KMS-11 (cell line): Measurements from ENCODE around the gene SH3BGRL3.

ENCODE experiments used
- H2AFZ ChIP-seq: fragments of 200-600 bp; sonication (generic); 2 replicates; pipeline ENCODE4 v1.6.1; 2016; ENCODE audit warnings: antibody characterized with exemption, mixed run types, low read depth
- H3K27ac ChIP-seq: fragments of 200-600 bp; sonication (generic); 2 replicates; pipeline ENCODE4 v1.6.1; 2016; ENCODE audit warnings: mild to moderate bottlenecking, mixed run types
- H3K27me3 ChIP-seq: fragments of 200-600 bp; sonication (generic); 2 replicates; pipeline ENCODE4 v1.6.1; 2017; ENCODE audit warnings: mild to moderate bottlenecking, low read depth, mixed run types, moderate library complexity; ENCODE audit not compliant: insufficient read depth
- H3K36me3 ChIP-seq: fragments of 200-600 bp; sonication (generic); 2 replicates; pipeline ENCODE4 v1.6.1; 2017; ENCODE audit warnings: mild to moderate bottlenecking, mixed run types; ENCODE audit not compliant: insufficient read depth
- H3K4me1 ChIP-seq: fragments of 200-600 bp; sonication (generic); 2 replicates; pipeline ENCODE4 v1.6.1; 2016; ENCODE audit warnings: mild to moderate bottlenecking, low read depth, mixed run types; ENCODE audit not compliant: poor library complexity, severe bottlenecking
- H3K4me2 ChIP-seq: fragments of 200-600 bp; sonication (generic); 2 replicates; pipeline ENCODE4 v1.7.0; 2016; ENCODE audit warnings: mild to moderate bottlenecking, mixed run types
- H3K4me3 ChIP-seq: fragments of 200-600 bp; sonication (generic); IDR thresholded peaks from 2 replicates; pipeline ENCODE4 v1.6.1; 2017; ENCODE audit warnings: low read depth, low read length, mixed read lengths; ENCODE audit not compliant: insufficient read depth
- H3K79me2 ChIP-seq: fragments of 200-600 bp; sonication (generic); 2 replicates; pipeline ENCODE4 v1.6.1; 2016; ENCODE audit warnings: low read depth, mixed run types; ENCODE audit not compliant: insufficient read depth
- H3K9ac ChIP-seq: fragments of 200-600 bp; sonication (generic); 2 replicates; pipeline ENCODE4 v1.6.1; 2016; ENCODE audit warnings: mild to moderate bottlenecking, mixed run types
- H4K20me1 ChIP-seq: fragments of 200-600 bp; sonication (generic); 2 replicates; pipeline ENCODE4 v1.6.1; 2016; ENCODE audit warnings: mild to moderate bottlenecking, mixed run types; ENCODE audit not compliant: insufficient read depth
- TF ChIP-seq, protein P1 (sequence below): fragments of 200-600 bp; sonication (generic); conservative IDR thresholded peaks from 2 replicates; pipeline ENCODE4 v1.6.1; 2017; ENCODE audit warnings: low read depth, mild to moderate bottlenecking, antibody characterized with exemption, low read length, moderate library complexity, mixed read lengths

SH3BGRL3 gene

DNA sequence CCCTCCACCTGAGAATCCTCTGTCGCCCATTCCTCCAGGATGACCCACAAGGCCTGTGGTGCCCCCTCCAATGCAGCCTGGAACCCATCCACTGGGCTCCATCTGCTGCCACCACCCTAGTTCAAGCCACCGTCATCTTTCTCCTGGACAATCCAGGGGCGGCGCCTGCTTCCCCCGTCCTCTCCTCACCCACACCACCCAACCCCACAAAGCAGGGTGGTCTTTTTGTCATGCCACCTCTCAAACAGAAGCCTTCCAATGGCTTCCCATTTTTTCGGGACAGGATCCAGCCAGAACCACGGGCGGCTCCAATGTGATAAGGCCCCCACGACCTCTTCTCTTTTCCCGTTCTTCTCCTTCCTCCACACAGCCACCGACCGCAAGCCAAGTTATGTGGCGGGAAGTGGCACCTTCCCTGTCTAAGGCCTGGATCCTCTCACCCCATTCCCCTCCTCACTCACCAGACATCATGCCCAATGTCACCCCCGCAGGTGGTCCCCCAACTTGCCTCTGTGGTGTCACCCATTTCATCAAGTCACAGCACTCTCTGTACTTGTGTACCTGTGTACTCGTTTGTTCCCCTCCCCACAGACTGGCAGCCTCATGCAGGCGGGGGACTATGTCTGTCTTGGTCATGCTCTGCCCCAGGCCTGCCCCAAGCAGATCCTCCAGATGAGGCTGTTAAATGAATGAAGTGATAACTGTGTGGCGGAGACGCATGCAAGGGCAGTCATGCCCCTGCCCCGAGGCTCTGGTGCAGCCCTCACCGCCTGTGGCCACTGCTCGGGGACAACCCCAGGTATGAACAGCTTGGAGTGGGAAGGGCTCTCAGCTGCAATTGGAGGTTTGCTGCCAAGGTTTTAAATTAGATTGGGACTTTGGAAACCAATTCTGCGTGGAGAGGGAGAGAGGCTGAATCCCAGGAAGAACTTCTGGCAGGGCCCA is 15.6 kb downstream of the SH3BGRL3 start:
- Histone ChIP-seq H2AFZ (no peak overlapping the region), H3K4me1 (no peaks in the 10 kb centered on the region), H3K36me3 (no peaks in the 10 kb centered on the region), H3K79me2 (no peaks in the 10 kb centered on the region), H4K20me1 (no peaks in the 10 kb centered on the region), H3K27me3 (no peaks in the 10 kb centered on the region), H3K9ac (no peak overlapping the region), H3K4me3 (no peak overlapping the region), H3K4me2 (no peak overlapping the region), H3K27ac (no peak overlapping the region)
- TF ChIP-seq, protein P1, sequence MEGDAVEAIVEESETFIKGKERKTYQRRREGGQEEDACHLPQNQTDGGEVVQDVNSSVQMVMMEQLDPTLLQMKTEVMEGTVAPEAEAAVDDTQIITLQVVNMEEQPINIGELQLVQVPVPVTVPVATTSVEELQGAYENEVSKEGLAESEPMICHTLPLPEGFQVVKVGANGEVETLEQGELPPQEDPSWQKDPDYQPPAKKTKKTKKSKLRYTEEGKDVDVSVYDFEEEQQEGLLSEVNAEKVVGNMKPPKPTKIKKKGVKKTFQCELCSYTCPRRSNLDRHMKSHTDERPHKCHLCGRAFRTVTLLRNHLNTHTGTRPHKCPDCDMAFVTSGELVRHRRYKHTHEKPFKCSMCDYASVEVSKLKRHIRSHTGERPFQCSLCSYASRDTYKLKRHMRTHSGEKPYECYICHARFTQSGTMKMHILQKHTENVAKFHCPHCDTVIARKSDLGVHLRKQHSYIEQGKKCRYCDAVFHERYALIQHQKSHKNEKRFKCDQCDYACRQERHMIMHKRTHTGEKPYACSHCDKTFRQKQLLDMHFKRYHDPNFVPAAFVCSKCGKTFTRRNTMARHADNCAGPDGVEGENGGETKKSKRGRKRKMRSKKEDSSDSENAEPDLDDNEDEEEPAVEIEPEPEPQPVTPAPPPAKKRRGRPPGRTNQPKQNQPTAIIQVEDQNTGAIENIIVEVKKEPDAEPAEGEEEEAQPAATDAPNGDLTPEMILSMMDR = no peak

DNA sequence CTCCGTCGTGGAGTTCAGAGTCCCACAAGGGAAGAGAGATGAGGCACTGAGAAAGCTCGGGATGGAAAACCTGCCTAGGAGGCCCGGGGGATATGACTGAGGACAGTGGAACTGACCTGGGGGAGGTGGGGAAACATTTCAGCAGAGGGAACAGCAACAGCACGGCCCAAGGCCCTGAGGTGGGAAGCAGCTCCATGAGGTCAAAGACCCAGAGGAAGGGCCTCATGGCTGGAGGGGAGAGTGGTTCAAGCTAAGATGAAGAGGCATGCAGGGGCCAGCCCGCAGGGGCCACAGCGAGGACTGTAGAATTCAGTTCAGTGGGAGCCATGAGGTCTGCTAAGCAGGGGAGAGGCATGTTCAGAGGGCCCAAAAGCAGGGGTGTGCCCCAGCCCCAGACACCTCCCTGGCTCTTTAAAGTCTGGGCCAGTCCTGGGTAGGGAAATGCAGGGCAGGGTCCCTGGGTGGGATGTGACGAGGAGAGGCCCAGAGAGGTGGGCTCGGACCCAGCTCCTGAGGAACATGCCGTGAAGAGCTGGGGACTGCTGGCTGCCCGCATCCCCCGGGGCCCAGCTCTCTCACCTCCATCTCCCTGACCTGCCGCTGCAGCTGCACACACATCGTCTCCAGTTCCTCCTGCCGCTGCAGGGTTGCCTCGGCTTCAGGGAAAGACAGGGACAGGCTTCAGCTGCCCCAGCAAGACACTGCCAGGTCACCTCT is 16.6 kb downstream of the SH3BGRL3 start:
- Histone ChIP-seq H2AFZ (no peak overlapping the region), H3K4me3 (no peak overlapping the region), H3K27me3 (no peaks in the 10 kb centered on the region), H3K4me1 (no peaks in the 10 kb centered on the region), H3K79me2 (no peaks in the 10 kb centered on the region), H3K9ac (no peak overlapping the region), H3K27ac (no peak overlapping the region), H3K4me2 (no peak overlapping the region), H4K20me1 (no peaks in the 10 kb centered on the region), H3K36me3 (no peaks in the 10 kb centered on the region)
- TF ChIP-seq, protein P1 = no peak

DNA sequence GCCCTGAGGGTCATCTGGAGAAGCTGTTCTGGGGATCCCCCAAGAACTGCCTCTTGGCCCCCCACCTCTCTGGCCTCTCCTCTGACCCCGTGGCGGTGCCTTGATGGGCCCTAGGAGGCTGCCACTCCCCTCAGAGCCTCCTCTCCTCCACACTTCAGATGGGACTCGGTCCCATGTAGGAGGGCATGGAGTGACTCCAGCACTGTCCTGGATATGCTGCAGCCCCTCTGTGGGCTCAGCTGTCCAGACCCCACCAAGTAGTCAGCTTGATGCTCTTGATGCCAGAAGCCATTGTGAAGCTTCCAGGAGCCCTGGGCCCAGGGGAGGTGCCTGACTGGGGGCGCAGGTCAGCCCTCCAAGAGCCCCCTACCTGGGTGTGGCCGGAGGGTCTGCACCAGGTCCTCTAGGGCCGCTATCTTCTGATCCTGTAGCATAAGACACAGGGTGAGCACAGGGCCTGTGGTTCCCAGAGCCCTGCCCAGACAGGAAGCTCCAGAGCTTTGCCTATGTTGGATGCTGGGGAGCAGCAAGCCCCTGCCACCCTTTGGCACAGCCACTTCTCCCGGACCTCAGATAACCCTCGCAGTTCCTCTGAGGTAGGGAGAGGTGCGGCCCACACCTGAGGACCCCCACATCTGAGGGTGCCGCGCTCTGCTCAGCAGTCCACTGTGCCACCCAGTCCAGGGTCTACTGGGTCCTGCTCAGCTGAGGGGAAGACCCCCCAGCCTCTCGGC is 17.3 kb downstream of the SH3BGRL3 start:
- Histone ChIP-seq H3K4me3 (no peak overlapping the region), H3K79me2 (no peaks in the 10 kb centered on the region), H3K4me2 (no peak overlapping the region), H2AFZ (no peak overlapping the region), H3K9ac (no peak overlapping the region), H4K20me1 (no peaks in the 10 kb centered on the region), H3K27ac (no peak overlapping the region), H3K4me1 (no peaks in the 10 kb centered on the region), H3K27me3 (no peaks in the 10 kb centered on the region), H3K36me3 (no peaks in the 10 kb centered on the region)
- TF ChIP-seq, protein P1 = no peak

DNA sequence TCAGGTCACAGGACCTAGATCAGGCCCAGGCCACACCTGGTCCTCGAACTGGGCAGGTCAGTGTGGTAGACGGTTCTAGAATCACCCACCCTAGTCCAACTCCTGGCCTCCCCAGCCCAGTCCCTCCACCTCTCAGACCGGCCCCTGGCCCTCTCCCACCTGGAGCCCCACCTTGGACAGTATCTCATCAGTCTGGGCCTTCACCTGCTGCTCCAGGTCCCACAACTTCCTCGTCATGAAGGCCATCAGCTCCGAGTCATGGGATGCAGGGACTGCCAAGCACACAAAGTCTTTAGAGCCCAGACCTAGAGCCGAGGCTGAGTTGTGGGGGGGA is 17.9 kb downstream of the SH3BGRL3 start:
- Histone ChIP-seq H4K20me1 (no peaks in the 10 kb centered on the region), H3K27ac (no peak overlapping the region), H3K4me2 (no peak overlapping the region), H3K79me2 (no peaks in the 10 kb centered on the region), H3K27me3 (no peaks in the 10 kb centered on the region), H3K36me3 (no peaks in the 10 kb centered on the region), H3K4me3 (no peak overlapping the region), H2AFZ (no peak overlapping the region), H3K9ac (no peak overlapping the region), H3K4me1 (no peaks in the 10 kb centered on the region)
- TF ChIP-seq, protein P1 = no peak
